H9 (cell line): ENCODE measurements around the gene LSP1. TPM values are rescaled to one million over a fixed set of nuclear protein-coding genes. Genes with fewer than 3 reads are reported as not detected.

Experiments
- DNase-seq: peaks from one replicate; pipeline ENCODE4 v3.0.0-alpha.2; 2017
- H2AFZ ChIP-seq: one replicate; pipeline ENCODE4 v1.6.1; 2013; ENCODE audit warnings: mild to moderate bottlenecking, low read length, control low read depth, moderate library complexity
- H2AK5ac ChIP-seq: 2 replicates; pipeline ENCODE4 v1.6.1; 2013; ENCODE audit warnings: low read length, control low read depth, mixed read lengths; ENCODE audit not compliant: insufficient read length
- H2BK120ac ChIP-seq: one replicate; pipeline ENCODE4 v1.6.1; 2013; ENCODE audit warnings: low read depth, mild to moderate bottlenecking, low read length, control low read depth, inconsistent platforms; ENCODE audit not compliant: poor library complexity, severe bottlenecking
- H2BK12ac ChIP-seq: 2 replicates; pipeline ENCODE4 v1.6.1; 2013; ENCODE audit warnings: low read length, control low read depth, mixed read lengths, low read depth; ENCODE audit not compliant: insufficient read length
- H2BK15ac ChIP-seq: 2 replicates; pipeline ENCODE4 v1.6.1; 2013; ENCODE audit warnings: low read depth, low read length, control low read depth
- H2BK20ac ChIP-seq: one replicate; pipeline ENCODE4 v1.6.1; 2013; ENCODE audit warnings: low read depth, mild to moderate bottlenecking, low read length, control low read depth, inconsistent platforms; ENCODE audit not compliant: poor library complexity, severe bottlenecking
- H2BK5ac ChIP-seq: 2 replicates; pipeline ENCODE4 v1.6.1; 2013; ENCODE audit warnings: low read length, control low read depth, mixed read lengths; ENCODE audit not compliant: insufficient read length
- H3K14ac ChIP-seq: 2 replicates; pipeline ENCODE4 v1.6.1; 2013; ENCODE audit warnings: low read length, control low read depth; ENCODE audit not compliant: insufficient read depth
- H3K18ac ChIP-seq: 2 replicates; pipeline ENCODE4 v1.6.1; 2013; ENCODE audit warnings: low read depth, mild to moderate bottlenecking, mixed read lengths, low read length, control low read depth; ENCODE audit not compliant: insufficient read length
- H3K23ac ChIP-seq: 2 replicates; pipeline ENCODE4 v1.6.1; 2013; ENCODE audit warnings: low read length, control low read depth, mixed read lengths, low read depth; ENCODE audit not compliant: insufficient read length
- H3K23me2 ChIP-seq: 2 replicates; pipeline ENCODE4 v1.6.1; 2013; ENCODE audit warnings: low read depth, mild to moderate bottlenecking, mixed read lengths, low read length, control low read depth; ENCODE audit not compliant: insufficient read length, poor library complexity, severe bottlenecking
- H3K27ac ChIP-seq: 2 replicates; pipeline ENCODE4 v1.5.1; 2013; ENCODE audit warnings: low read length, control low read depth, mixed read lengths, low read depth; ENCODE audit not compliant: insufficient read length
- H3K27me3 ChIP-seq: 2 replicates; pipeline ENCODE4 v1.6.1; 2013; ENCODE audit warnings: low read length, control low read depth, inconsistent platforms; ENCODE audit not compliant: insufficient read depth
- H3K4ac ChIP-seq: 2 replicates; pipeline ENCODE4 v1.6.1; 2013; ENCODE audit warnings: low read depth, mild to moderate bottlenecking, control low read depth, inconsistent platforms, low read length, moderate library complexity
- H3K4me1 ChIP-seq: 2 replicates; pipeline ENCODE4 v1.6.1; 2013; ENCODE audit warnings: low read length, control low read depth, inconsistent platforms; ENCODE audit not compliant: insufficient read depth
- H3K4me2 ChIP-seq: 2 replicates; pipeline ENCODE4 v1.6.1; 2013; ENCODE audit warnings: low read length, control low read depth, mixed read lengths; ENCODE audit not compliant: insufficient read length, insufficient read depth
- H3K56ac ChIP-seq: 2 replicates; pipeline ENCODE4 v1.6.1; 2013; ENCODE audit warnings: low read depth, mild to moderate bottlenecking, mixed read lengths, low read length, control low read depth; ENCODE audit not compliant: insufficient read length
- H3K79me1 ChIP-seq: 2 replicates; pipeline ENCODE4 v1.6.1; 2013; ENCODE audit warnings: low read depth, mild to moderate bottlenecking, moderate library complexity, low read length, control low read depth, inconsistent platforms; ENCODE audit not compliant: insufficient read depth, poor library complexity, severe bottlenecking
- H3K79me2 ChIP-seq: 2 replicates; pipeline ENCODE4 v1.6.1; 2013; ENCODE audit warnings: low read length, control low read depth, inconsistent platforms; ENCODE audit not compliant: insufficient read depth
- H3K9ac ChIP-seq: 2 replicates; pipeline ENCODE4 v1.6.1; 2013; ENCODE audit warnings: low read length, control low read depth, mixed read lengths; ENCODE audit not compliant: insufficient read length; ENCODE audit errors: extremely low read depth
- H3K9me3 ChIP-seq: one replicate; pipeline ENCODE4 v1.6.1; 2013; ENCODE audit warnings: low read depth, low read length, inconsistent platforms; ENCODE audit not compliant: control insufficient read depth
- H3T11ph ChIP-seq: one replicate; pipeline ENCODE4 v1.6.1; 2013; ENCODE audit warnings: mild to moderate bottlenecking, low read length, control low read depth, inconsistent platforms
- H4K20me1 ChIP-seq: one replicate; pipeline ENCODE4 v1.6.1; 2013; ENCODE audit not compliant: control insufficient read depth, insufficient read length, insufficient read depth
- H4K5ac ChIP-seq: 2 replicates; pipeline ENCODE4 v1.6.1; 2013; ENCODE audit warnings: low read depth, mild to moderate bottlenecking, mixed read lengths, low read length, control low read depth; ENCODE audit not compliant: insufficient read length
- H4K8ac ChIP-seq: replicated peaks from 2 replicates; pipeline ENCODE4 v1.6.1; 2013; ENCODE audit warnings: low read length, control low read depth, mixed read lengths, low read depth; ENCODE audit not compliant: insufficient read length
- H4K91ac ChIP-seq: 2 replicates; pipeline ENCODE4 v1.6.1; 2013; ENCODE audit warnings: low read depth, mild to moderate bottlenecking, moderate library complexity, mixed read lengths, low read length, control low read depth; ENCODE audit not compliant: insufficient read length
- H3K27ac Mint-ChIP-seq, 3 experiments: 2 replicates in 2 of 3; 3 replicates in 1 of 3; pipeline ENCODE4 v1.8.0; 2020 to 2021; ENCODE audit warnings: mixed read lengths in 3 of 3, mild to moderate bottlenecking in 1 of 3, moderate library complexity in 1 of 3
- H3K27me3 Mint-ChIP-seq: 2 replicates; pipeline ENCODE4 v1.8.0; 2021; ENCODE audit warnings: low read depth, mild to moderate bottlenecking, moderate library complexity, mixed read lengths
- H3K36me3 Mint-ChIP-seq, 3 experiments: 2 replicates in 2 of 3; 3 replicates in 1 of 3; pipeline ENCODE4 v1.8.0; 2020 to 2021; ENCODE audit warnings: low read depth in 3 of 3, mixed read lengths in 3 of 3; ENCODE audit not compliant: insufficient read depth in 1 of 3
- H3K4me1 Mint-ChIP-seq, 2 experiments: 2 replicates each; pipeline ENCODE4 v1.8.0; 2020; ENCODE audit warnings: mixed read lengths in 2 of 2
- H3K4me3 Mint-ChIP-seq, 2 experiments: 2 replicates in 1 of 2; 3 replicates in 1 of 2; pipeline ENCODE4 v1.8.0; 2020 to 2021; ENCODE audit warnings: mild to moderate bottlenecking in 2 of 2, mixed read lengths in 2 of 2, moderate library complexity in 1 of 2
- H3K9me3 Mint-ChIP-seq, 2 experiments: 2 replicates in 1 of 2; 3 replicates in 1 of 2; pipeline ENCODE4 v1.8.0; 2020; ENCODE audit warnings: mild to moderate bottlenecking in 2 of 2, mixed read lengths in 2 of 2, moderate library complexity in 1 of 2
- CTCF ChIP-seq: fragments of 200-600 bp; sonication (generic); conservative IDR thresholded peaks from 3 replicates; pipeline ENCODE4 v1.8.0; 2021; ENCODE audit warnings: antibody characterized with exemption, mild to moderate bottlenecking
- WGBS: extraction: QIAGEN DNeasy Blood & Tissue Kit; methylation state at CpG from one replicate; pipeline ENCODE4 v1.1.7; 2013; ENCODE audit warnings: missing lambda C conversion rate, low lambda C conversion rate, mixed read lengths; ENCODE audit not compliant: insufficient read length; ENCODE audit errors: extremely low coverage; 5-methylcytosine and 5-hydroxymethylcytosine counted together
- total RNA-seq: library from RNA; stranded (reverse); gene quantifications from 2 replicates; pipeline ENCODE4 v1.2.1, GENCODE V29; 2021

Gene LSP1
- total RNA-seq, 1 experiment from 2014 or later = not detected

GRCh38 chr11:1864831-1865665 is 12.2 kb downstream of the LSP1 start:
- no peak overlapping the region for H3K4me2 ChIP-seq
- no peak overlapping the region for H3K23ac ChIP-seq
- H3K79me2 ChIP-seq = no peaks in the 10 kb centered on the region
- no peak overlapping the region for H3K9ac ChIP-seq
- no peak overlapping the region for H2BK15ac ChIP-seq
- no peak overlapping the region for H3K56ac ChIP-seq
- H3K4me1 ChIP-seq = peaks cover 3% of the 10 kb centered on the region; the same call in 1 of the 2 replicates
- H2BK5ac ChIP-seq = no peak overlapping the region
- no peak overlapping the region for H4K91ac ChIP-seq
- no peak overlapping the region for H3T11ph ChIP-seq
- DNase-seq = no peak
- no peak overlapping the region for H2BK20ac ChIP-seq
- H4K5ac ChIP-seq = no peak overlapping the region
- no peaks in the 10 kb centered on the region for H3K23me2 ChIP-seq
- WGBS = no CpG with 5 or more reads among the region's 30 CpGs
- H3K9me3 ChIP-seq = no peaks in the 10 kb centered on the region
- TF ChIP-seq CTCF = no peak
- no peak overlapping the region; the same call in 1 of the 2 replicates for H3K14ac ChIP-seq
- no peak overlapping the region for H2BK120ac ChIP-seq
- H2BK12ac ChIP-seq = no peak overlapping the region
- no peak overlapping the region for H3K18ac ChIP-seq
- H3K4me1 Mint-ChIP-seq = peaks cover 5 to 11% of the 10 kb centered on the region in 2 experiments; a peak in 3 of 4 replicates
- no peak overlapping the region for H2AK5ac ChIP-seq
- H3K27me3 ChIP-seq = no peaks in the 10 kb centered on the region
- no peaks in the 10 kb centered on the region for H3K36me3 Mint-ChIP-seq
- no peak overlapping the region for H4K8ac ChIP-seq
- no peak overlapping the region for H3K27ac ChIP-seq
- no peak overlapping the region for H3K27ac Mint-ChIP-seq
- no peaks in the 10 kb centered on the region for H3K79me1 ChIP-seq
- no peaks in the 10 kb centered on the region; a peak in 1 of 5 replicates for H3K9me3 Mint-ChIP-seq
- H3K4ac ChIP-seq = no peak overlapping the region
- H2AFZ ChIP-seq = no peak overlapping the region
- H3K27me3 Mint-ChIP-seq = peaks cover 23% of the 10 kb centered on the region
- H3K4me3 Mint-ChIP-seq = no peak overlapping the region
- H4K20me1 ChIP-seq = no peaks in the 10 kb centered on the region
